Lung (tissue), 12 donors: Measurements from ENCODE around the gene MMP23B. TPM values are rescaled to one million over a fixed set of nuclear protein-coding genes. Genes with fewer than 3 reads are reported as not detected.

Experiments
- ATAC-seq: fragments of 200-7000 bp; cut with Tn5 transposase; one replicate; pipeline ENCODE4 v1.9.1; 2020; ENCODE audit warnings: moderate number of reproducible peaks; ENCODE audit not compliant: insufficient read depth, low FRiP score
- DNase-seq, 3 donors: peaks; one replicate each; pipeline ENCODE4 v3.0.0-alpha.2; 2013 to 2017
- H3K27ac ChIP-seq, 2 donors: one replicate each; pipeline ENCODE4 v1.5.1; 2013; ENCODE audit warnings: mild to moderate bottlenecking in 2 of 2, moderate library complexity in 2 of 2, control low read depth in 1 of 2, inconsistent platforms in 1 of 2, low read depth in 1 of 2, low read length in 1 of 2
- H3K27me3 ChIP-seq, 3 donors: one replicate each; pipeline ENCODE4 v1.5.1; 2013; ENCODE audit warnings: low read length in 2 of 3; ENCODE audit not compliant: control insufficient read depth in 3 of 3, insufficient read depth in 3 of 3
- H3K36me3 ChIP-seq, 4 donors: one replicate each; pipeline ENCODE4 v1.5.1; 2013; ENCODE audit warnings: low read length in 4 of 4, mild to moderate bottlenecking in 1 of 4, moderate library complexity in 1 of 4; ENCODE audit not compliant: control insufficient read depth in 4 of 4, insufficient read depth in 4 of 4
- H3K4me1 ChIP-seq, 5 donors: one replicate each; pipeline ENCODE4 v1.5.1; 2013; ENCODE audit warnings: low read length in 5 of 5, mild to moderate bottlenecking in 2 of 5, moderate library complexity in 1 of 5; ENCODE audit not compliant: control insufficient read depth in 5 of 5, insufficient read depth in 5 of 5
- H3K4me3 ChIP-seq: one replicate; pipeline ENCODE4 v1.5.1; 2013; ENCODE audit warnings: mild to moderate bottlenecking, control low read depth, moderate library complexity
- H3K9ac ChIP-seq, 2 donors: one replicate each; pipeline ENCODE4 v1.5.1; 2013; ENCODE audit warnings: low read length in 2 of 2, control low read depth in 1 of 2; ENCODE audit not compliant: insufficient read depth in 1 of 2
- H3K9me3 ChIP-seq, 4 donors: one replicate each; pipeline ENCODE4 v1.5.1; 2013; ENCODE audit warnings: low read length in 3 of 4, mild to moderate bottlenecking in 1 of 4, moderate library complexity in 1 of 4; ENCODE audit not compliant: control insufficient read depth in 4 of 4, insufficient read depth in 3 of 4
- WGBS, 2 donors: extraction: QIAGEN DNeasy Blood & Tissue Kit; methylation state at CpG; one replicate each; pipeline ENCODE4 v1.1.7; 2013; 5-methylcytosine and 5-hydroxymethylcytosine counted together
- polyA plus RNA-seq, 2 donors: library from polyadenylated mRNA; stranded (reverse); fragments of 200-250 nt; gene quantifications; one replicate each; pipeline ENCODE4 v1.2.1, GENCODE V29; 2013
- total RNA-seq, 2 donors: library from RNA; depleted of rRNA in 1 of 2; stranded (reverse); fragments of >200 nt in 1 of 2; gene quantifications; one replicate each; pipeline ENCODE4 v1.2.1, GENCODE V29; 2014 to 2021
- TF ChIP-seq, protein P1 (sequence below): IDR thresholded peaks from 2 replicates; pipeline ENCODE4 v1.5.1; 2012; ENCODE audit warnings: mild to moderate bottlenecking; ENCODE audit errors: control extremely low read depth, extremely low read depth
- donor health status: control.
- donor health status: control.
- donor health status: Bipolar disorder and iron deficiency.
- donor health status: healthy.
- donor health status: DM: yes; HTN: yes; CAD: no.

The MMP23B gene
- total and polyA plus RNA-seq, 4 donors = 14.1 to 40.3 (median 22.1) TPM

DNA sequence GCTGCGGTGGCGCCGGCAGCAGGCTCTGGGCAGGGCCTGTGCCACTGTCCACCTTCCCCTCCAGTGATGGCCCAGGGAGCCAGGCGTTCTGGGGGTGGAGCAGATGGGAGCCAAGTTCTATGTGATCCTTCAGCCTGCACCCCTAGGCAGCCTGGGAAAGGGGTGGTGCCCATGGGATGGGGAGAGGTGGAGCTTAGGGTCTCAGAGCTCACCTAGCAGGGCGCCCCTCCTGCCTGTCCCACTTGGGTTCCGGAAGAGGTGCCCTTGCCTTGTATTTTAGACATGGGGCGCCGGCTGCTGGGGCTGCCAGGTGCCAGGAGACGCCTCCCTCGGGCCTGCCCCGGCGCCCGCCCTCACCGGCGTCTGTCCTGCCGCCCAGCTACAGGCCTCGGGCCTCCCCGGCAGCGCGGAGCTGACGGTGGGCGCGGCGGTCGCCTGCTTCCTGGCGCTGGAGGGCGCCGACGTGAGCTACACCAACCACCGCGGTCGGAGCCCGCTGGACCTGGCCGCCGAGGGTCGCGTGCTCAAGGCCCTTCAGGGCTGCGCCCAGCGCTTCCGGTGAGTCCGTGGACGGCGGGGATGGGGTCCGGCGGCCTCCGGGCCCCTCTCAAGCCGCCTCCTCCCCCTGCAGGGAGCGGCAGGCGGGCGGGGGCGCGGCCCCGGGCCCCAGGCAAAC, 3.1 kb upstream of the MMP23B start:
- ATAC-seq = no peak
- no peak overlapping the region for H3K4me3 ChIP-seq
- WGBS, 2 donors = 32 to 62% methylated on average over 38 to 53 of the region's 53 CpGs

DNA sequence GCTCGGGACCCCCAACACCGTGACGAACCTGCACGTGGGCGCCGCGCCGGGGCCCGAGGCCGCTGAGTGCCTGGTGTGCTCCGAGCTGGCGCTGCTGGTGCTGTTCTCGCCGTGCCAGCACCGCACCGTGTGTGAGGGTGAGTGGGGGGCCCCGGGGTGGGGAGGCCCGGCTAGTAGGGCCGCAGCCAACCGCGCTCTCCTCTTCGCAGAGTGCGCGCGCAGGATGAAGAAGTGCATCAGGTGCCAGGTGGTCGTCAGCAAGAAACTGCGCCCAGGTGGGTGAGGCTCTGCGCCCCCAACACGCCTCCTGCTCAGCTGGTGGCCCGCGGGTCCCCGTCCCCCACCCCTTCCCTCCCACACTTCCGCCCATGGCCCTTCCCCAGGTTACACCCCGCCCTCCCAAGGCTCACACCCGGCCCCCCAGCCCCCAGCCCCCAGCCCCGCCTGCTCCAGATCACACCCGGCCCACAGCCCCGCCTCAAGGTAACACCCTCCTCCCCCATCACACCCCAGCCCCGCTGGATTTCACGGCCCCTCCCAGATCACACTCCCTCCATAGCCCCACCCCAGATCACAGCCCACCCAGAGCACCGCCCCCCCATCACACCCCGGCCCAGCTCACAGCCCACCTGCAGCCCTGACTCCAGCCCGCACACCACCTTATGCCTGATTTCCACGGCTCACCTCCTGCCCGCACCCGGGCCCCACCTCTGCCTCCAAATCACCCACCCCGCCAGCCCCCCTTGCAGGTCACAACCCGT, 2.4 kb upstream of the MMP23B start:
- H3K4me3 ChIP-seq = no peak overlapping the region
- TF ChIP-seq, protein P1, sequence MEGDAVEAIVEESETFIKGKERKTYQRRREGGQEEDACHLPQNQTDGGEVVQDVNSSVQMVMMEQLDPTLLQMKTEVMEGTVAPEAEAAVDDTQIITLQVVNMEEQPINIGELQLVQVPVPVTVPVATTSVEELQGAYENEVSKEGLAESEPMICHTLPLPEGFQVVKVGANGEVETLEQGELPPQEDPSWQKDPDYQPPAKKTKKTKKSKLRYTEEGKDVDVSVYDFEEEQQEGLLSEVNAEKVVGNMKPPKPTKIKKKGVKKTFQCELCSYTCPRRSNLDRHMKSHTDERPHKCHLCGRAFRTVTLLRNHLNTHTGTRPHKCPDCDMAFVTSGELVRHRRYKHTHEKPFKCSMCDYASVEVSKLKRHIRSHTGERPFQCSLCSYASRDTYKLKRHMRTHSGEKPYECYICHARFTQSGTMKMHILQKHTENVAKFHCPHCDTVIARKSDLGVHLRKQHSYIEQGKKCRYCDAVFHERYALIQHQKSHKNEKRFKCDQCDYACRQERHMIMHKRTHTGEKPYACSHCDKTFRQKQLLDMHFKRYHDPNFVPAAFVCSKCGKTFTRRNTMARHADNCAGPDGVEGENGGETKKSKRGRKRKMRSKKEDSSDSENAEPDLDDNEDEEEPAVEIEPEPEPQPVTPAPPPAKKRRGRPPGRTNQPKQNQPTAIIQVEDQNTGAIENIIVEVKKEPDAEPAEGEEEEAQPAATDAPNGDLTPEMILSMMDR = no peak
- peaks cover 0 to 4% (median 0%) of the 10 kb centered on the region in 4 donors for H3K9me3 ChIP-seq
- no peak overlapping the region for H3K9ac ChIP-seq
- H3K4me1 ChIP-seq = peaks cover 0 to 6% (median 0%) of the 10 kb centered on the region in 5 donors
- DNase-seq (no peak), ATAC-seq (no peak)
- peaks cover 0 to 18% (median 6%) of the 10 kb centered on the region in 4 donors for H3K36me3 ChIP-seq
- WGBS, 2 donors = 38 to 62% methylated on average over 43 to 48 of the region's 48 CpGs
- H3K27me3 ChIP-seq = peaks cover 0 to 5% (median 0%) of the 10 kb centered on the region in 3 donors
- no peak overlapping the region for H3K27ac ChIP-seq

More for the DNA sequence above, 3.1 kb upstream of the MMP23B start:
- peaks cover 0 to 9% (median 0%) of the 10 kb centered on the region in 5 donors for H3K4me1 ChIP-seq
- H3K27me3 ChIP-seq = peaks cover 0 to 5% (median 0%) of the 10 kb centered on the region in 3 donors
- DNase-seq = no peak
- peaks cover 0 to 4% (median 0%) of the 10 kb centered on the region in 4 donors for H3K9me3 ChIP-seq
- TF ChIP-seq, protein P1 = no peak
- no peak overlapping the region for H3K27ac ChIP-seq
- H3K9ac ChIP-seq = no peak overlapping the region
- peaks cover 0 to 19% (median 8%) of the 10 kb centered on the region in 4 donors for H3K36me3 ChIP-seq

DNA sequence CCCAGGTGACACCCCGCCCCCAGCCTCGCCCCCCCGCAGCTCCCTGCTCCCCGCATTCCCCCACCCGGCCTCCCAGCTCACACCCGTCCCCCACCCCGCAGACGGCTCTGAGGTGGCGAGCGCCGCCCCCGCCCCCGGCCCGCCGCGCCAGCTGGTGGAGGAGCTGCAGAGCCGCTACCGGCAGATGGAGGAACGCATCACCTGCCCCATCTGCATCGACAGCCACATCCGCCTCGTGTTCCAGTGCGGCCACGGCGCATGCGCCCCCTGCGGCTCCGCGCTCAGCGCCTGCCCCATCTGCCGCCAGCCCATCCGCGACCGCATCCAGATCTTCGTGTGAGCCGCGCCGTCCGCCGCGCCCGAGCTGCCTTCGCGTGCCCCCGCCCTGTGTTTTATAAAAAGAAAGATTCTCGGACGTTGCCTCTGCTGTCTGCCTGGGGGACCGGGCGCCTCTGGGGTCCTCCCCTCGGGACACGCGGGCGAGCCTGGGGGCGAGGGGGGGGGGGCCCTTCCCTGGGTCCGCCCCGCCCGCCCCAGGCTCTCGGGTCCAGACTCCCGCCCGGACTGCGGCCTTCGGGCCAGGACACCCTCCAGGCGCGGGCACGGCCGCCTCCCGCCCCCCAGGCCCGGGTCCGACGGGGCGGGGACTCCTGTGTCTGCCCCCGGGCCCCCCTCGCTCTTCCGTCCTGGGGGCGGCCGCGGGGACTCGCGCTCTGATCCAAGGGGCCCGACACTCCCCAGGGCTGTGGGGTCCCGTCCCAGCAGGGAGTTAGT, 1.6 kb upstream of the MMP23B start:
- 7 to 35% methylated on average over 52 to 81 of the region's 81 CpGs for WGBS, 2 donors
- DNase-seq (peak; percentile 93 to 95 (median 94)), ATAC-seq (no peak)
- Histone ChIP-seq H3K36me3 (peaks cover 0 to 18% (median 6%) of the 10 kb centered on the region in 4 donors), H3K9me3 (peaks cover 0 to 4% (median 0%) of the 10 kb centered on the region in 4 donors), H3K27ac (peak overlapping the region; percentile 10 to 46), H3K27me3 (peaks cover 0 to 5% (median 0%) of the 10 kb centered on the region in 3 donors), H3K4me1 (peaks cover 0 to 2% (median 0%) of the 10 kb centered on the region in 5 donors), H3K9ac (no peak overlapping the region), H3K4me3 (no peak overlapping the region)
- TF ChIP-seq, protein P1 = no peak
